Measurements from ENCODE around the gene CCSER1.

GRCh38 chr4:90317785-90318184 lies 190.6 kb downstream of the CCSER1 start:
- TF ChIP-seq CTCF (IDR thresholded peaks at IDR 0.05) (no peak), POLR2AphosphoS5 (IDR thresholded peaks at IDR 0.05; ENCODE audit: low read depth, low read length) (no peak), TCF7L2 (IDR thresholded peaks at IDR 0.05; ENCODE audit: low read depth, low read length) (no peak)
- TF ChIP-seq, protein P1, sequence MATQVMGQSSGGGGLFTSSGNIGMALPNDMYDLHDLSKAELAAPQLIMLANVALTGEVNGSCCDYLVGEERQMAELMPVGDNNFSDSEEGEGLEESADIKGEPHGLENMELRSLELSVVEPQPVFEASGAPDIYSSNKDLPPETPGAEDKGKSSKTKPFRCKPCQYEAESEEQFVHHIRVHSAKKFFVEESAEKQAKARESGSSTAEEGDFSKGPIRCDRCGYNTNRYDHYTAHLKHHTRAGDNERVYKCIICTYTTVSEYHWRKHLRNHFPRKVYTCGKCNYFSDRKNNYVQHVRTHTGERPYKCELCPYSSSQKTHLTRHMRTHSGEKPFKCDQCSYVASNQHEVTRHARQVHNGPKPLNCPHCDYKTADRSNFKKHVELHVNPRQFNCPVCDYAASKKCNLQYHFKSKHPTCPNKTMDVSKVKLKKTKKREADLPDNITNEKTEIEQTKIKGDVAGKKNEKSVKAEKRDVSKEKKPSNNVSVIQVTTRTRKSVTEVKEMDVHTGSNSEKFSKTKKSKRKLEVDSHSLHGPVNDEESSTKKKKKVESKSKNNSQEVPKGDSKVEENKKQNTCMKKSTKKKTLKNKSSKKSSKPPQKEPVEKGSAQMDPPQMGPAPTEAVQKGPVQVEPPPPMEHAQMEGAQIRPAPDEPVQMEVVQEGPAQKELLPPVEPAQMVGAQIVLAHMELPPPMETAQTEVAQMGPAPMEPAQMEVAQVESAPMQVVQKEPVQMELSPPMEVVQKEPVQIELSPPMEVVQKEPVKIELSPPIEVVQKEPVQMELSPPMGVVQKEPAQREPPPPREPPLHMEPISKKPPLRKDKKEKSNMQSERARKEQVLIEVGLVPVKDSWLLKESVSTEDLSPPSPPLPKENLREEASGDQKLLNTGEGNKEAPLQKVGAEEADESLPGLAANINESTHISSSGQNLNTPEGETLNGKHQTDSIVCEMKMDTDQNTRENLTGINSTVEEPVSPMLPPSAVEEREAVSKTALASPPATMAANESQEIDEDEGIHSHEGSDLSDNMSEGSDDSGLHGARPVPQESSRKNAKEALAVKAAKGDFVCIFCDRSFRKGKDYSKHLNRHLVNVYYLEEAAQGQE (IDR thresholded peaks at IDR 0.05; ENCODE audit: insufficient read depth in 1 of 2, low read depth in 2 of 2, low read length in 1 of 2): no peak
